ENCODE results near the gene MT4. TPM values are rescaled to one million over a fixed set of nuclear protein-coding genes. Genes with fewer than 3 reads are reported as not detected.
A peak's percentile ranks its signal among the peaks of the same experiment; 100 is the strongest.

Gene MT4
- total and polyA plus RNA-seq, 10 donors, result not detected

GRCh38 chr16:56606071-56606475 is 41.2 kb downstream of the MT4 start:
- Histone ChIP-seq H3K9me3 (no peaks in the 10 kb centered on the region), H3K4me3 (no peak overlapping the region), H3K36me3 (no peaks in the 10 kb centered on the region), H3K4me1 (peaks cover 22 to 64% (median 43%) of the 10 kb centered on the region in 6 donors), H3K27me3 (replicated peaks in 1 of 7) (peaks cover 0 to 4% (median 0%) of the 10 kb centered on the region in 7 donors), H3K27ac (peak overlapping the region; percentile 75 to 96 (median 89))
- intact Hi-C loops (cut with DNase I; ENCODE audit: low total_unique reads), result loop anchor here (10.0 kb wide), 2 partner anchors 79 to 91 kb away; partner anchors contain the start of gene MT1X
- TF ChIP-seq POLR2A (IDR thresholded peaks at IDR 0.05) (no peak), CTCF (IDR thresholded peaks at IDR 0.05 in 8 of 11, conservative IDR thresholded peaks at IDR 0.05 in 3 of 11) (no peak), POLR2AphosphoS5 (IDR thresholded peaks at IDR 0.05) (no peak)
- no peak for DNase-seq
- 62 to 91% (median 83%) methylated on average over 3 of the region's 3 CpGs for WGBS, 5 donors

GRCh38 chr16:56606476-56607108 is 41.7 kb downstream of the MT4 start:
- no peak overlapping the region for H3K4me3 ChIP-seq
- intact Hi-C loops (cut with DNase I; ENCODE audit: low total_unique reads), result loop anchor here (10.0 kb wide), 2 partner anchors 78 to 92 kb away; partner anchors contain the start of gene MT1X
- 43 to 74% (median 67%) methylated on average over 8 of the region's 8 CpGs for WGBS, 5 donors

GRCh38 chr16:56607109-56607618 is 42.3 kb downstream of the MT4 start:
- TF ChIP-seq POLR2AphosphoS5 (IDR thresholded peaks at IDR 0.05) (peak; percentile 65 to 94 (median 92)), CTCF (IDR thresholded peaks at IDR 0.05 in 8 of 11, conservative IDR thresholded peaks at IDR 0.05 in 3 of 11) (no peak), POLR2A (IDR thresholded peaks at IDR 0.05) (peak in 1 of 3 donors; percentile 43)
- H3K4me3 ChIP-seq, result no peak overlapping the region
- no peaks in the 10 kb centered on the region for H3K36me3 ChIP-seq
- H3K9me3 ChIP-seq, result no peaks in the 10 kb centered on the region
- peak; percentile 89 for DNase-seq
- H3K4me1 ChIP-seq, result peaks cover 24 to 72% (median 47%) of the 10 kb centered on the region in 6 donors
- H3K27ac ChIP-seq, result peak overlapping the region; percentile 78 to 96 (median 89)
- 39 to 58% (median 43%) methylated on average over 14 of the region's 14 CpGs for WGBS, 5 donors
- intact Hi-C loops (cut with DNase I; ENCODE audit: low total_unique reads), result loop anchor here (10.0 kb wide), 2 partner anchors 78 to 92 kb away; partner anchors contain the start of gene MT1X
- no peaks in the 10 kb centered on the region for H3K27me3 ChIP-seq (replicated peaks in 1 of 7)

More at GRCh38 chr16:56606476-56607108, 41.7 kb downstream of the MT4 start:
- peak overlapping the region; percentile 75 to 96 (median 89) for H3K27ac ChIP-seq
- peaks cover 24 to 69% (median 46%) of the 10 kb centered on the region in 6 donors for H3K4me1 ChIP-seq
- no peaks in the 10 kb centered on the region for H3K9me3 ChIP-seq
- H3K36me3 ChIP-seq, result no peaks in the 10 kb centered on the region
- no peaks in the 10 kb centered on the region for H3K27me3 ChIP-seq (replicated peaks in 1 of 7)
- DNase-seq, result no peak
- TF ChIP-seq POLR2A (IDR thresholded peaks at IDR 0.05) (no peak), CTCF (IDR thresholded peaks at IDR 0.05 in 8 of 11, conservative IDR thresholded peaks at IDR 0.05 in 3 of 11) (no peak), POLR2AphosphoS5 (IDR thresholded peaks at IDR 0.05) (no peak)

GRCh38 chr16:56607675-56608042 is 42.8 kb downstream of the MT4 start:
- H3K36me3 ChIP-seq, result no peaks in the 10 kb centered on the region
- no peak for DNase-seq
- intact Hi-C loops (cut with DNase I; ENCODE audit: low total_unique reads), result loop anchor here (10.0 kb wide), 2 partner anchors 77 to 93 kb away; partner anchors contain the start of gene MT1X
- peaks cover 24 to 72% (median 47%) of the 10 kb centered on the region in 6 donors for H3K4me1 ChIP-seq
- WGBS, 5 donors, result 47 to 68% (median 61%) methylated on average over 2 of the region's 2 CpGs
- peak overlapping the region; percentile 78 to 96 (median 89) for H3K27ac ChIP-seq
- TF ChIP-seq POLR2A (IDR thresholded peaks at IDR 0.05), result no peak
- no peak for TF ChIP-seq CTCF (IDR thresholded peaks at IDR 0.05 in 8 of 11, conservative IDR thresholded peaks at IDR 0.05 in 3 of 11)
- no peak for TF ChIP-seq POLR2AphosphoS5 (IDR thresholded peaks at IDR 0.05)
- H3K27me3 ChIP-seq (replicated peaks in 1 of 7), result no peaks in the 10 kb centered on the region
- H3K4me3 ChIP-seq, result peak overlapping the region in 4 of 8 donors; percentile 57 to 75 (median 66)
- H3K9me3 ChIP-seq, result no peaks in the 10 kb centered on the region
